H1 (cell line): ENCODE measurements around the gene GPRIN3. TPM values are rescaled to one million over a fixed set of nuclear protein-coding genes. Genes with fewer than 3 reads are reported as not detected.

Source experiments
- CHD7 ChIP-seq: fragments of 300-600 bp; sonication (generic); IDR thresholded peaks from 2 replicates; pipeline ENCODE4 v1.7.1; 2012; ENCODE audit warnings: low read length, moderate library complexity, mild to moderate bottlenecking, inconsistent platforms; ENCODE audit not compliant: insufficient replicate concordance
- polyA plus RNA-seq, 7 experiments: library from polyadenylated mRNA; depleted of rRNA in 3 of 7; stranded (reverse) in 5 of 7; unstranded in 2 of 7; fragments of >200 nt in 5 of 7; fragments of 200-250 nt in 2 of 7; gene quantifications; 1 replicate in 5 of 7; 2 replicates in 1 of 7; 4 replicates in 1 of 7; pipeline versions ENCODE4 v1.2.1 to v1.2.3, GENCODE V29; 2011 to 2013; ENCODE audit warnings: missing spikeins in 2 of 7, mixed read lengths in 2 of 7
- total RNA-seq: library from RNA; stranded (reverse); fragmentation: NEBNext Ultra II Directional; extraction: Animal tissue kit (Norgen Biotek cat#: 25700); gene quantifications from 2 replicates; pipeline ENCODE4 v1.2.1, GENCODE V29; 2021

GPRIN3 gene
- total and polyA plus RNA-seq, 2 of the 8 experiments (the other 6 are each of a cell fraction or from before 2014, with no cell fraction given) = 0.17 to 1.4 TPM

DNA sequence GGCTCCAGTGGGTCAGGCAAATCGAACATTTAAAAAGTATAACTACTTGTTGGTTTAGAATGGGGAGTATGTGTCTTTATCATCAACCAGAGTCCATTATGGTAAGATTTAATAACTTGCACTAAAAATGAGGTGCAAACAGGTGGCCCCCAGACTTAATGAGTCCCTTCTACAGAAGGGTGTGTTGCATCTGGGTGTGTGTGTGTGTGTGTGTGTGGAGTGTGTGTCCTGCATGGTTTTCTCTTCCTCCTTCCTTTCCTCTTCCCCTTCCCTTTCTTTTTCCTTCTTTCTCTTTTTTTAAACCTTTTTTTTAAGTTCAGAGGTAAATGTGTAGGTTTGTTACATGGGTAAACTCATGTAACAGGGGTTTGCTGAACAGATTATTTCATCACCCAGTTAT is 53.7 kb downstream of the GPRIN3 start (continued):
- TF ChIP-seq CHD7 = no peak
